CD14-positive monocyte (primary cell): Measurements from ENCODE around the gene NPL. TPM values are rescaled to one million over a fixed set of nuclear protein-coding genes. Genes with fewer than 3 reads are reported as not detected.

Experiments
- DNase-seq, 3 donors: peaks; one replicate each; pipeline ENCODE4 v3.0.0-alpha.2; 2011 to 2022
- H2AFZ ChIP-seq: 2 replicates; pipeline ENCODE4 v1.6.0; 2012; ENCODE audit warnings: mild to moderate bottlenecking, low read depth, low read length, inconsistent platforms; ENCODE audit not compliant: insufficient read depth, poor library complexity, severe bottlenecking
- H3K27ac ChIP-seq, 2 donors: 1 replicate in 1 of 2; 2 replicates in 1 of 2; pipeline ENCODE4 v1.5.1; 2012 to 2013; ENCODE audit warnings: low read length in 2 of 2, control low read depth in 1 of 2, inconsistent platforms in 1 of 2, low read depth in 1 of 2, mild to moderate bottlenecking in 1 of 2
- H3K27me3 ChIP-seq, 2 donors: one replicate each; pipeline versions ENCODE4 v1.6.0 to v1.6.1; 2011 to 2013; ENCODE audit warnings: low read length in 2 of 2; ENCODE audit not compliant: control insufficient read depth in 2 of 2, insufficient read depth in 2 of 2
- H3K36me3 ChIP-seq, 2 donors: replicated peaks in 1 of 2; 1 replicate in 1 of 2; 2 replicates in 1 of 2; pipeline versions ENCODE4 v1.5.1 to v1.6.1; 2012 to 2013; ENCODE audit warnings: low read length in 2 of 2, control low read depth in 1 of 2, inconsistent platforms in 1 of 2, mild to moderate bottlenecking in 1 of 2; ENCODE audit not compliant: insufficient read depth in 2 of 2, control insufficient read depth in 1 of 2
- H3K4me1 ChIP-seq, 2 donors: 1 replicate in 1 of 2; 2 replicates in 1 of 2; pipeline versions ENCODE4 v1.5.1 to v1.6.1; 2012 to 2013; ENCODE audit warnings: low read length in 2 of 2, control low read depth in 1 of 2, inconsistent platforms in 1 of 2, mild to moderate bottlenecking in 1 of 2, moderate library complexity in 1 of 2; ENCODE audit not compliant: insufficient read depth in 2 of 2, control insufficient read depth in 1 of 2
- H3K4me2 ChIP-seq: replicated peaks from 2 replicates; pipeline ENCODE3; 2012; ENCODE audit warnings: low read length, moderate library complexity, mild to moderate bottlenecking; ENCODE audit not compliant: poor library complexity, severe bottlenecking; ENCODE audit errors: extremely low read depth
- H3K4me3 ChIP-seq, 3 experiments: fragments of 200-600 bp in 1 of 3; sonication (generic) in 1 of 3; replicated peaks in 1 of 3; 1 replicate in 2 of 3; 2 replicates in 1 of 3; pipeline ENCODE4 v1.5.1; 2011 to 2013; ENCODE audit warnings: low read length in 3 of 3, mild to moderate bottlenecking in 3 of 3, control low read depth in 2 of 3, low read depth in 2 of 3, inconsistent platforms in 1 of 3, moderate library complexity in 1 of 3
- H3K79me2 ChIP-seq: 2 replicates; pipeline ENCODE4 v1.6.0; 2012; ENCODE audit warnings: mild to moderate bottlenecking, control low read depth, inconsistent platforms, low read length, moderate library complexity; ENCODE audit not compliant: insufficient read depth
- H3K9ac ChIP-seq: 2 replicates; pipeline ENCODE4 v1.6.0; 2017; ENCODE audit warnings: low read length, mild to moderate bottlenecking; ENCODE audit not compliant: insufficient read depth, poor library complexity, severe bottlenecking
- H3K9me3 ChIP-seq, 2 donors: replicated peaks in 1 of 2; 1 replicate in 1 of 2; 2 replicates in 1 of 2; pipeline versions ENCODE4 v1.5.1 to v1.6.1; 2012 to 2013; ENCODE audit warnings: low read length in 2 of 2, control low read depth in 1 of 2; ENCODE audit not compliant: control insufficient read depth in 1 of 2, insufficient read depth in 1 of 2
- H4K20me1 ChIP-seq: 2 replicates; pipeline ENCODE4 v1.6.0; 2012; ENCODE audit warnings: mild to moderate bottlenecking, low read length, control low read depth, moderate library complexity; ENCODE audit not compliant: insufficient read depth
- H3K27ac Mint-ChIP-seq, 7 donors: one replicate each; pipeline ENCODE4 v1.8.0; 2020; ENCODE audit warnings: mild to moderate bottlenecking in 7 of 7, mixed read lengths in 7 of 7, moderate library complexity in 6 of 7, inconsistent platforms in 2 of 7
- H3K27me3 Mint-ChIP-seq, 3 donors: one replicate each; pipeline ENCODE4 v1.8.0; 2021 to 2022; ENCODE audit warnings: low read depth in 3 of 3, mild to moderate bottlenecking in 3 of 3, mixed read lengths in 3 of 3, moderate library complexity in 3 of 3, inconsistent platforms in 1 of 3
- H3K36me3 Mint-ChIP-seq, 2 donors: one replicate each; pipeline ENCODE4 v1.8.0; 2020; ENCODE audit warnings: mixed read lengths in 2 of 2, inconsistent platforms in 1 of 2, mild to moderate bottlenecking in 1 of 2
- H3K4me1 Mint-ChIP-seq: one replicate; pipeline ENCODE4 v1.8.0; 2020; ENCODE audit warnings: mild to moderate bottlenecking, mixed read lengths
- H3K4me3 Mint-ChIP-seq, 2 donors: one replicate each; pipeline ENCODE4 v1.8.0; 2020; ENCODE audit warnings: mild to moderate bottlenecking in 2 of 2, mixed read lengths in 2 of 2, moderate library complexity in 1 of 2
- H3K9me3 Mint-ChIP-seq, 7 donors: one replicate each; pipeline ENCODE4 v1.8.0; 2020 to 2022; ENCODE audit warnings: mixed read lengths in 7 of 7, mild to moderate bottlenecking in 6 of 7, moderate library complexity in 6 of 7, inconsistent platforms in 2 of 7
- CTCF ChIP-seq: fragments of 200-600 bp; IDR thresholded peaks from one replicate; pipeline ENCODE4 v1.8.0; 2022; ENCODE audit warnings: antibody characterized with exemption, mild to moderate bottlenecking
- WGBS: methylation state at CpG from one replicate; pipeline ENCODE4 v1.1.5; 2013; ENCODE audit warnings: missing lambda C conversion rate; ENCODE audit not compliant: insufficient coverage; 5-methylcytosine and 5-hydroxymethylcytosine counted together
- intact Hi-C, 2 donors: fragments of 100-400 bp; cut with micrococcal nuclease; formaldehyde crosslinking; loops; one replicate each; pipeline versions ENCODE4 v1.15.0 to v1.15.1; 2023
- polyA plus RNA-seq, 3 donors: library from polyadenylated mRNA; depleted of rRNA in 1 of 3; unstranded in 2 of 3; stranded (reverse) in 1 of 3; fragments of 300-500 nt in 2 of 3; fragments of >200 nt in 1 of 3; fragmentation: Illumina TruSeq in 2 of 3; gene quantifications; 1 replicate in 2 of 3; 2 replicates in 1 of 3; pipeline ENCODE4 v1.2.3, GENCODE V29; 2012 to 2021

The NPL gene
- polyA plus RNA-seq, 3 donors = 56.6 to 127 (median 127) TPM

- DNase-seq = no peak
- Mint-ChIP-seq H3K4me3 (no peak overlapping the region), H3K4me1 (peaks cover 2% of the 10 kb centered on the region), H3K9me3 (peaks cover 0 to 8% (median 0%) of the 10 kb centered on the region in 7 donors), H3K36me3 (no peaks in the 10 kb centered on the region), H3K27ac (no peak overlapping the region), H3K27me3 (peaks cover 5 to 10% (median 6%) of the 10 kb centered on the region in 3 donors)
- Histone ChIP-seq H3K9me3 (peaks cover 0 to 2% of the 10 kb centered on the region in 2 donors), H3K27me3 (peaks cover 0 to 3% of the 10 kb centered on the region in 2 donors), H4K20me1 (no peaks in the 10 kb centered on the region), H2AFZ (no peak overlapping the region), H3K4me1 (no peaks in the 10 kb centered on the region), H3K79me2 (no peaks in the 10 kb centered on the region), H3K27ac (no peak overlapping the region), H3K4me2 (no peak overlapping the region), H3K4me3 (no peak overlapping the region), H3K36me3 (no peaks in the 10 kb centered on the region), H3K9ac (no peak overlapping the region)
- no peak for TF ChIP-seq CTCF
- intact Hi-C loops = no loop called here
- 89% methylated on average over 2 of the region's 4 CpGs for WGBS
Observed at GRCh38 chr1:182764029-182764727, 25.4 kb upstream of the NPL start.

- H3K27ac ChIP-seq = no peak overlapping the region
- no peaks in the 10 kb centered on the region for H3K36me3 Mint-ChIP-seq
- no peaks in the 10 kb centered on the region for H3K36me3 ChIP-seq
- H3K27ac Mint-ChIP-seq = no peak overlapping the region
- H4K20me1 ChIP-seq = no peaks in the 10 kb centered on the region
- H3K4me3 ChIP-seq = no peak overlapping the region
- H3K27me3 Mint-ChIP-seq = peaks cover 5 to 10% (median 7%) of the 10 kb centered on the region in 3 donors
- H3K4me1 Mint-ChIP-seq = peaks cover 2% of the 10 kb centered on the region
- H3K4me1 ChIP-seq = no peaks in the 10 kb centered on the region
- intact Hi-C loops = no loop called here
- DNase-seq = no peak
- no peak overlapping the region for H3K4me3 Mint-ChIP-seq
- no peak overlapping the region for H3K9ac ChIP-seq
- H2AFZ ChIP-seq = no peak overlapping the region
- no CpG with 5 or more reads among the region's 3 CpGs for WGBS
- TF ChIP-seq CTCF = no peak
- peaks cover 0 to 8% (median 0%) of the 10 kb centered on the region in 7 donors for H3K9me3 Mint-ChIP-seq
- no peaks in the 10 kb centered on the region for H3K79me2 ChIP-seq
- H3K9me3 ChIP-seq = peaks cover 0 to 2% of the 10 kb centered on the region in 2 donors
- peaks cover 0 to 3% of the 10 kb centered on the region in 2 donors for H3K27me3 ChIP-seq
- no peak overlapping the region for H3K4me2 ChIP-seq
Observed at GRCh38 chr1:182765391-182765790, 24.2 kb upstream of the NPL start.
